ENCODE data around the gene TBC1D2B. TPM values are rescaled to one million over a fixed set of nuclear protein-coding genes. Genes with fewer than 3 reads are reported as not detected.

Gene TBC1D2B
- polyA plus RNA-seq, 1 experiment: 39.8 TPM

DNA sequence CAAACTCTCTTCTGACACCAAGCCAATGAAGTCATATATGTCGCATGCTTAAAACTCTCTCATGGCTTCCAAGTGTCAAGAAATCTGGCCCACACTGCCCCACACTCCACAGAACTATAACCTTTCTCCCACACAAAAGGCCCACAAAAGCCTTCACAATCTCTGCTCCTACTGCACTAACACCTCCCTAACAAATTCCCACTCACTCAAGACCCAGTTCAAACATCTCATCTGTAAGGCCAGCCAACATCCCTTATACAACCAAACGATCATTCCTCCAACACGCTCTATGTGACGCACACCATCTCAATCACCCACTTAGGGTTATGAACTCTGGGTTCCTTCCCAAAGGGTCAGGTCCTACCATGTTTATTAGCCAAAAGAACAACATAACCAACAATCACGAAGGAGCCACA is 13.5 kb downstream of the TBC1D2B start:
- TF ChIP-seq, protein P1, sequence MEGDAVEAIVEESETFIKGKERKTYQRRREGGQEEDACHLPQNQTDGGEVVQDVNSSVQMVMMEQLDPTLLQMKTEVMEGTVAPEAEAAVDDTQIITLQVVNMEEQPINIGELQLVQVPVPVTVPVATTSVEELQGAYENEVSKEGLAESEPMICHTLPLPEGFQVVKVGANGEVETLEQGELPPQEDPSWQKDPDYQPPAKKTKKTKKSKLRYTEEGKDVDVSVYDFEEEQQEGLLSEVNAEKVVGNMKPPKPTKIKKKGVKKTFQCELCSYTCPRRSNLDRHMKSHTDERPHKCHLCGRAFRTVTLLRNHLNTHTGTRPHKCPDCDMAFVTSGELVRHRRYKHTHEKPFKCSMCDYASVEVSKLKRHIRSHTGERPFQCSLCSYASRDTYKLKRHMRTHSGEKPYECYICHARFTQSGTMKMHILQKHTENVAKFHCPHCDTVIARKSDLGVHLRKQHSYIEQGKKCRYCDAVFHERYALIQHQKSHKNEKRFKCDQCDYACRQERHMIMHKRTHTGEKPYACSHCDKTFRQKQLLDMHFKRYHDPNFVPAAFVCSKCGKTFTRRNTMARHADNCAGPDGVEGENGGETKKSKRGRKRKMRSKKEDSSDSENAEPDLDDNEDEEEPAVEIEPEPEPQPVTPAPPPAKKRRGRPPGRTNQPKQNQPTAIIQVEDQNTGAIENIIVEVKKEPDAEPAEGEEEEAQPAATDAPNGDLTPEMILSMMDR (IDR thresholded peaks at IDR 0.05; ENCODE audit: insufficient read depth, low read depth, low read length): no peak
- ChIA-PET CTCF (no interaction called here), POLR2A (no interaction called here)
- no peaks in the 10 kb centered on the region for H3K36me3 ChIP-seq (ENCODE audit: control insufficient read depth, insufficient read depth, low read length)
- no peak overlapping the region for H3K4me3 ChIP-seq (ENCODE audit: low read depth, low read length)
- DNase-seq (ENCODE audit: low read depth): no peak
- no peaks in the 10 kb centered on the region for H3K27me3 ChIP-seq (ENCODE audit: control insufficient read depth, insufficient read depth, low read length)

GRCh38 chr15:78063217-78063616 is 14.3 kb downstream of the TBC1D2B start:
- DNase-seq (ENCODE audit: low read depth): no peak

DNA sequence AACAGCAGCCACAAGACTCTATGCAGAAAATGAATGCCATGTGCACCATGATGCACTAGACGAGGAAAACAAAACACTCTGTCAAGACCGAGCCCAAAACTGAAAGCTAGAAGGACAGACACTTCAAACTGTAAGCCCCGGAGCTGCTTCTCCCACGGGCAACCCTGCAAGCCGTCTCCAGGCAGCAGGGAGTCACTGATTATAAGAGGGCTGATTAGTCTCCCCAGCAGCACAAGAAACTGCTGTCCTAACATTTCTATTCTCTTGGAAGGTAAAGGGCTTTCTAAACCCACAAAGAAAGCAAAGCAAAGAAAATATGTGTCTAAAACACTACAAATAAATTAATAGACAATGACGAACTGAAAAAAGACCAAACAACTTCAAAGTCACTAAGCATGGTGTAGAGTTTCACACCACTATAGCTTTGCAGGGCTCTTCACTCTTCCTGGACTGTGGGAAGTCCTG is 15.5 kb downstream of the TBC1D2B start:
- POLR2A ChIA-PET: interaction anchor here (1.4 kb wide), 1 partner anchor 11 kb away, joined by 5 read pairs; no protein-coding TSS in a partner anchor
- Histone ChIP-seq H3K36me3 (ENCODE audit: control insufficient read depth, insufficient read depth, low read length) (no peaks in the 10 kb centered on the region), H3K27me3 (ENCODE audit: control insufficient read depth, insufficient read depth, low read length) (no peaks in the 10 kb centered on the region), H3K4me3 (ENCODE audit: low read depth, low read length) (peak overlapping the region; percentile 10; the same call in 1 of the 2 replicates)
- DNase-seq (ENCODE audit: low read depth): no peak
- TF ChIP-seq, protein P1 (IDR thresholded peaks at IDR 0.05; ENCODE audit: insufficient read depth, low read depth, low read length): no peak
- CTCF ChIA-PET: interaction anchor here (0.9 kb wide), 1 partner anchor 20 kb away, joined by 3 read pairs; no protein-coding TSS in a partner anchor

More at GRCh38 chr15:78063217-78063616, 14.3 kb downstream of the TBC1D2B start:
- Histone ChIP-seq H3K27me3 (ENCODE audit: control insufficient read depth, insufficient read depth, low read length) (no peaks in the 10 kb centered on the region), H3K36me3 (ENCODE audit: control insufficient read depth, insufficient read depth, low read length) (no peaks in the 10 kb centered on the region), H3K4me3 (ENCODE audit: low read depth, low read length) (no peak overlapping the region)
- CTCF ChIA-PET: no interaction called here
- POLR2A ChIA-PET: no interaction called here
- TF ChIP-seq, protein P1 (IDR thresholded peaks at IDR 0.05; ENCODE audit: insufficient read depth, low read depth, low read length): no peak

DNA sequence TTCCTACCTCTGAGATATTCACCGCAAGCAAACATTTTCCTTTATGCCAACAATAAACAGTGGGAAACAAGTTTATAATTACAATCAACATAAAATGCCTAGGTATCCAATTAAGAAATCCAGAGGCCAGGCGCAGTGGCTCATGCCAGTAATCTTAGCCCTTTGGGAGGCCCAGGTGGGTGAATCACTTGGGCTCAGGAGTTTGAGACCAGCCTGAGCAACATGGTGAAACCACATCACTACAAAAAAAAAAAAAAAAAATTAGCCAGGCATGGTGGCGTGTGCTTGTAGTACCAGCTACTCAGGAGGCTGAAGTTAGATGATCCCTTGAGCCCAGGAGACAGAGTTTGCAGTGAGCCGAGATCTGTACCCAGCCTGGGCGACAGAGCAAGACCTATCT is 17.3 kb downstream of the TBC1D2B start:
- POLR2A ChIA-PET: no interaction called here
- CTCF ChIA-PET: interaction anchor here (0.6 to 2.3 kb wide), 4 partner anchors 12 to 631 kb away, joined by 3 to 6 read pairs (median 4); no protein-coding TSS in a partner anchor
- TF ChIP-seq, protein P1 (IDR thresholded peaks at IDR 0.05; ENCODE audit: insufficient read depth, low read depth, low read length): no peak
- Histone ChIP-seq H3K36me3 (ENCODE audit: control insufficient read depth, insufficient read depth, low read length) (no peaks in the 10 kb centered on the region), H3K27me3 (ENCODE audit: control insufficient read depth, insufficient read depth, low read length) (no peaks in the 10 kb centered on the region), H3K4me3 (ENCODE audit: low read depth, low read length) (no peak overlapping the region)
- no peak for DNase-seq (ENCODE audit: low read depth)

- CTCF ChIA-PET: interaction anchor here (0.6 to 2.3 kb wide), 7 partner anchors 9 to 181 kb away, joined by 3 to 6 read pairs (median 4); no protein-coding TSS in a partner anchor
- no peak for DNase-seq (ENCODE audit: low read depth)
- POLR2A ChIA-PET: no interaction called here
- Histone ChIP-seq H3K4me3 (ENCODE audit: low read depth, low read length) (no peak overlapping the region), H3K36me3 (ENCODE audit: control insufficient read depth, insufficient read depth, low read length) (no peaks in the 10 kb centered on the region), H3K27me3 (ENCODE audit: control insufficient read depth, insufficient read depth, low read length) (no peaks in the 10 kb centered on the region)
- TF ChIP-seq, protein P1 (IDR thresholded peaks at IDR 0.05; ENCODE audit: insufficient read depth, low read depth, low read length): no peak
These were observed 18.2 kb downstream of the TBC1D2B start for GRCh38 chr15:78059110-78059839.
